Vagina (tissue), 2 donors: ENCODE data around the gene ARL5A.

Experiments used
- POLR2A ChIP-seq, 2 donors: fragments of 450-650 bp; IDR thresholded peaks; one replicate each; pipeline ENCODE4 v1.6.1; 2017; ENCODE audit warnings: antibody characterized with exemption in 2 of 2, mild to moderate bottlenecking in 2 of 2, moderate library complexity in 2 of 2
- TF ChIP-seq, protein P1 (sequence below), 3 experiments: fragments of 450-650 bp in 2 of 3; fragments of 200-600 bp in 1 of 3; sonication (generic) in 1 of 3; IDR thresholded peaks; one replicate each; pipeline ENCODE4 v1.5.1; 2017 to 2019; ENCODE audit warnings: antibody characterized with exemption in 3 of 3, mild to moderate bottlenecking in 2 of 3, moderate library complexity in 2 of 3

DNA sequence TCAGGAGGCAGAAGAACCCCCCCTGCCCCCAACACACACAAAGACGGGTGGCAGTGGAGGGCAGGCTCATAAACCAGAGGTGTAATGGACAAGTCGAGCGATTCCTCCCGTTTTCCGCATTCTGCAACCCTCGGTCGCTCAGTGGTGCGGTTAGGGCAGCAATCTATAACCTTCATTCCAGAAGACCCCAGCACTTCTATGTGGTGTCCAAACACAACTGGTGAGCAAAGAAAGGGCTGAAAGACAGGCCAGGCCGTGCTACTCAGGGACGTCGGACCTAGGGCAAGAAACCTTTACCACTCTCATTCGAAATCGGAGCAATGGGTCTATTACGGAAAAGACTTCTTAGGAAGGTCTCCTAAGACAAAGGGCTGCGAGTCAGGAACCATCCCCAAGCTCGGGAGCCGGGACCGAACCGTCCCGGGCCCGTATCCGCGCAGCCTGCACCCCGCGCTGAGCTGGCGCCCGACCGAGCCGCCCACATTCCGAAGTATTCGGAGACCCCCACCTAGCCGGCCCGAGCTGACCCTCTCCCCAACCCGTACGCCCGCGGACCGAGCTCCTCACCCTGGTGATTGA is 568 bp downstream of the ARL5A start:
- TF ChIP-seq, protein P1, sequence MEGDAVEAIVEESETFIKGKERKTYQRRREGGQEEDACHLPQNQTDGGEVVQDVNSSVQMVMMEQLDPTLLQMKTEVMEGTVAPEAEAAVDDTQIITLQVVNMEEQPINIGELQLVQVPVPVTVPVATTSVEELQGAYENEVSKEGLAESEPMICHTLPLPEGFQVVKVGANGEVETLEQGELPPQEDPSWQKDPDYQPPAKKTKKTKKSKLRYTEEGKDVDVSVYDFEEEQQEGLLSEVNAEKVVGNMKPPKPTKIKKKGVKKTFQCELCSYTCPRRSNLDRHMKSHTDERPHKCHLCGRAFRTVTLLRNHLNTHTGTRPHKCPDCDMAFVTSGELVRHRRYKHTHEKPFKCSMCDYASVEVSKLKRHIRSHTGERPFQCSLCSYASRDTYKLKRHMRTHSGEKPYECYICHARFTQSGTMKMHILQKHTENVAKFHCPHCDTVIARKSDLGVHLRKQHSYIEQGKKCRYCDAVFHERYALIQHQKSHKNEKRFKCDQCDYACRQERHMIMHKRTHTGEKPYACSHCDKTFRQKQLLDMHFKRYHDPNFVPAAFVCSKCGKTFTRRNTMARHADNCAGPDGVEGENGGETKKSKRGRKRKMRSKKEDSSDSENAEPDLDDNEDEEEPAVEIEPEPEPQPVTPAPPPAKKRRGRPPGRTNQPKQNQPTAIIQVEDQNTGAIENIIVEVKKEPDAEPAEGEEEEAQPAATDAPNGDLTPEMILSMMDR (IDR thresholded peaks at IDR 0.05), result no peak
- no peak for TF ChIP-seq POLR2A (IDR thresholded peaks at IDR 0.05)
